Measurements from ENCODE around the gene EHMT1. TPM values are rescaled to one million over a fixed set of nuclear protein-coding genes. Genes with fewer than 3 reads are reported as not detected.

EHMT1 gene
- total RNA-seq, 1 experiment from 2014 or later, result 63.9 TPM

- in situ Hi-C loops (cut with HindIII; ENCODE audit: low pct_unique_long_range_greater_than_20kb, low sequenced_read_pairs), result no loop called here
- Histone ChIP-seq H3K27ac (ENCODE audit: low read length) (no peak overlapping the region), H3K36me3 (ENCODE audit: control insufficient read depth, insufficient read depth, low read length) (no peaks in the 10 kb centered on the region), H3K4me1 (ENCODE audit: control insufficient read depth, insufficient read depth, low read length) (no peaks in the 10 kb centered on the region), H3K4me3 (ENCODE audit: low read depth in 2 of 2, low read length in 2 of 2) (no peak overlapping the region), H3K9me3 (ENCODE audit: control insufficient read depth, insufficient read depth, low read depth, low read length) (no peaks in the 10 kb centered on the region), H3K27me3 (ENCODE audit: control insufficient read depth, insufficient read depth, low read length) (no peaks in the 10 kb centered on the region)
- no peak for TF ChIP-seq CTCF (IDR thresholded peaks at IDR 0.05)
- TF ChIP-seq REST (IDR thresholded peaks at IDR 0.05; ENCODE audit: insufficient read depth in 1 of 2, low read depth in 2 of 2, low read length in 1 of 2), result no peak
- TF ChIP-seq SIN3A (IDR thresholded peaks at IDR 0.05; ENCODE audit: borderline replicate concordance, insufficient read depth, low read depth, low read length), result no peak
- no peak for TF ChIP-seq POLR2AphosphoS5 (IDR thresholded peaks at IDR 0.05; ENCODE audit: low read depth, low read length)
- TF ChIP-seq TCF7L2 (IDR thresholded peaks at IDR 0.05; ENCODE audit: low read depth, low read length), result no peak
- ChIA-PET POLR2A (no interaction called here), CTCF (no interaction called here)
- intact Hi-C loops (cut with micrococcal nuclease; ENCODE audit: unreplicated experiment), result no loop called here
- BruUV-seq (replicated peaks), result no TSS peak
- ATAC-seq (no peak), DNase-seq (ENCODE audit: low read depth, low spot score) (no peak)
Measured at GRCh38 chr9:137827908-137828526, 209.2 kb downstream of the EHMT1 start.

GRCh38 chr9:137828527-137829259, 209.9 kb downstream of the EHMT1 start:
- TF ChIP-seq SIN3A (IDR thresholded peaks at IDR 0.05; ENCODE audit: borderline replicate concordance, insufficient read depth, low read depth, low read length) (no peak), CTCF (IDR thresholded peaks at IDR 0.05) (no peak), REST (IDR thresholded peaks at IDR 0.05; ENCODE audit: insufficient read depth in 1 of 2, low read depth in 2 of 2, low read length in 1 of 2) (peak; percentile 90 to 94)
- Histone ChIP-seq H3K9me3 (ENCODE audit: control insufficient read depth, insufficient read depth, low read depth, low read length) (no peaks in the 10 kb centered on the region), H3K4me3 (ENCODE audit: low read depth in 2 of 2, low read length in 2 of 2) (no peak overlapping the region), H3K4me1 (ENCODE audit: control insufficient read depth, insufficient read depth, low read length) (no peaks in the 10 kb centered on the region), H3K36me3 (ENCODE audit: control insufficient read depth, insufficient read depth, low read length) (no peaks in the 10 kb centered on the region), H3K27me3 (ENCODE audit: control insufficient read depth, insufficient read depth, low read length) (no peaks in the 10 kb centered on the region), H3K27ac (ENCODE audit: low read length) (no peak overlapping the region)
- no peak for ATAC-seq
- DNase-seq (ENCODE audit: low read depth, low spot score), result no peak
- BruUV-seq (replicated peaks), result no TSS peak
- in situ Hi-C loops (cut with HindIII; ENCODE audit: low pct_unique_long_range_greater_than_20kb, low sequenced_read_pairs), result no loop called here
- ChIA-PET POLR2A (no interaction called here), CTCF (no interaction called here)
- intact Hi-C loops (cut with micrococcal nuclease; ENCODE audit: unreplicated experiment), result no loop called here

All from Panc1 (cell line).